GM13977 (cell line): Measurements from ENCODE around the gene SRRM3.

Experiments
- DNase-seq: peaks from one replicate; pipeline ENCODE4 v3.0.0; 2012; ENCODE audit warnings: low spot score
- in situ Hi-C: fragments of 300-500 bp; cut with MboI; formaldehyde crosslinking; loops from one replicate; pipeline ENCODE4 v1.12.0; 2022; ENCODE audit warnings: low sequenced_read_pairs, low pct_unique_long_range_greater_than_20kb, mixed read lengths, inconsistent platforms; ENCODE audit not compliant: unreplicated experiment
- TF ChIP-seq, protein P1 (sequence below): IDR thresholded peaks from 2 replicates; pipeline ENCODE4 v1.5.1; 2012; ENCODE audit warnings: mild to moderate bottlenecking, control low read depth; ENCODE audit not compliant: insufficient read depth; ENCODE audit errors: extremely low read depth, missing control alignments

The SRRM3 gene

DNA sequence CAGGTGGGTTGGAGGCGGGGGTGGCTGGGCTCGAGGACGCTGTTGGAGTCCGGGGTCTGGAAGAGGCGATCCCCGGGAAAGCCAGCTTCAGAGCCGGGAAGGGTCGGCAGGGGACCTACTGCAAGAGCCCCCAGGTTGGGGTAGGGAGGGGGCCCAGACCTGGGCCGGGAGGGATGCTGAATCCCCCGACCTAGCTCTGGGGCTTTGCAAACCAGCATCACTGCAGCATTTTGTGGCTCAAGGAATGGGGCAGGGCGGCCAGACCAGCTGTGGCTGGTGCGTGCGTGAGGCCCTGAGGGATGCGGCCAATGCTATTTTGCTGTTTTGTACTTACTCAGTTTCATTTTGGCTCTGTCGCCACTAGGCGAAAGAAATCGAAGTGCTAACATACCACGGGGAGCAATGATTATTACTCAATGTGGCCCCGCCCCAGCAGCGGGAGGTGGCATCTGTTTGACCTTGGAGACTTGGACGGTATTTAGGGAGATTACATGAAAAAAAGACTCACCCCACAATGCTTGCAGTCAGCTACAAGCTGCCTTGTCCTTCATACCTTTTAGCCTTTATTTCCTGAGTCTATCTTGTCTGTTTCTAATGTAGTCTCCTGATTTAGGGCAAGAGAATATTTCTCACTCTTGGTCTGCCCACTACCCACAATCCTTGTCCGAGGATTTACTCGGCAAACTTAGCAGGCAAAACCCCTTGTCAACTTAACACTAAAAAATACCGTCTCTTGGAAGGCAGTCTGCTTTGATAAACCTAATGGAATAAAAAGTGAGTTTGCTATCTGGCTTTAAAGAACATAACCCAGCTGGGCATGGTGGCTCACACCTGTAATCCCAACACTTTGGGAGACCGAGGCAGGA, 117.0 kb downstream of the SRRM3 start:
- peak; percentile 87 for DNase-seq
- in situ Hi-C loops = no loop called here
- TF ChIP-seq, protein P1, sequence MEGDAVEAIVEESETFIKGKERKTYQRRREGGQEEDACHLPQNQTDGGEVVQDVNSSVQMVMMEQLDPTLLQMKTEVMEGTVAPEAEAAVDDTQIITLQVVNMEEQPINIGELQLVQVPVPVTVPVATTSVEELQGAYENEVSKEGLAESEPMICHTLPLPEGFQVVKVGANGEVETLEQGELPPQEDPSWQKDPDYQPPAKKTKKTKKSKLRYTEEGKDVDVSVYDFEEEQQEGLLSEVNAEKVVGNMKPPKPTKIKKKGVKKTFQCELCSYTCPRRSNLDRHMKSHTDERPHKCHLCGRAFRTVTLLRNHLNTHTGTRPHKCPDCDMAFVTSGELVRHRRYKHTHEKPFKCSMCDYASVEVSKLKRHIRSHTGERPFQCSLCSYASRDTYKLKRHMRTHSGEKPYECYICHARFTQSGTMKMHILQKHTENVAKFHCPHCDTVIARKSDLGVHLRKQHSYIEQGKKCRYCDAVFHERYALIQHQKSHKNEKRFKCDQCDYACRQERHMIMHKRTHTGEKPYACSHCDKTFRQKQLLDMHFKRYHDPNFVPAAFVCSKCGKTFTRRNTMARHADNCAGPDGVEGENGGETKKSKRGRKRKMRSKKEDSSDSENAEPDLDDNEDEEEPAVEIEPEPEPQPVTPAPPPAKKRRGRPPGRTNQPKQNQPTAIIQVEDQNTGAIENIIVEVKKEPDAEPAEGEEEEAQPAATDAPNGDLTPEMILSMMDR = peak; percentile 19

DNA sequence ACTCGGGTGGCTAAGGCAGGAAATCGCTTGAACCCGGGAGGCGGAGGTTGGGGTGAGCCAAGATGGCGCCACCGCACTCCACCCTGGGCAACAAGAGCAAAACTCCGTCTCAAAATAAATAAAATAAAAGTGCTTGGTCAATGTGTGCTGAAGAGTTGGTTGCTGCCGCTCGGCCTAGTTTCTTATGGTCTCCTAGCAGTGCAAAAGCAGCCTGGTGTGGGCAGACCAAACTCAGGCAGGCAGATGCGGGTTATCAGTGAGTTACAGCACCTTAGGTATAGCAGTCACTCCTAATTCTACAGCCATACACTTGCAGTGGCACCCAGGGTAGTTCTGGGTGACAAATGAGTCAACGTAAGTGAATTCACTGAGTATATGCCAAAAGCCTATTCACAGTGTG, 123.4 kb downstream of the SRRM3 start:
- TF ChIP-seq, protein P1 = no peak
- in situ Hi-C loops = no loop called here
- no peak for DNase-seq

DNA sequence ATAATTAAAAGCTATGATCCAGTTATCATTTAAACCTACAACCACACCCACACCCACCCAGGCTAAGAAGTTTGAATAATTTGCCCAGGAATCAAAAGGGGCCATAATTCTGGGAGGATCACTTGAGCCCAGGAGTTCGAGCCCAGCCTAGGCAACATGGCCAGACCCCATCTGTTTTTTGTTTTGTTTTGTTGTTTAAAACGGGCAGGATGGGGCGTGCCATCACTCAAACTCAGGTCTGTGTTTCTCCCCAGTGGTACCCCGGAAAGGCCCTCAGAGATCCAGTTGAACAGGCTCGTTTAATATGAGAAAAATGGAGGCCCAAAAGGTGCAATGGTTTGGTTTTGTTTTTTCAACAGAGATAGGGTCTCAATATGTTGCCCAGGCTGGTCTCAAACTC, 124.1 kb downstream of the SRRM3 start:
- TF ChIP-seq, protein P1 = no peak
- in situ Hi-C loops = no loop called here
- DNase-seq = no peak

DNA sequence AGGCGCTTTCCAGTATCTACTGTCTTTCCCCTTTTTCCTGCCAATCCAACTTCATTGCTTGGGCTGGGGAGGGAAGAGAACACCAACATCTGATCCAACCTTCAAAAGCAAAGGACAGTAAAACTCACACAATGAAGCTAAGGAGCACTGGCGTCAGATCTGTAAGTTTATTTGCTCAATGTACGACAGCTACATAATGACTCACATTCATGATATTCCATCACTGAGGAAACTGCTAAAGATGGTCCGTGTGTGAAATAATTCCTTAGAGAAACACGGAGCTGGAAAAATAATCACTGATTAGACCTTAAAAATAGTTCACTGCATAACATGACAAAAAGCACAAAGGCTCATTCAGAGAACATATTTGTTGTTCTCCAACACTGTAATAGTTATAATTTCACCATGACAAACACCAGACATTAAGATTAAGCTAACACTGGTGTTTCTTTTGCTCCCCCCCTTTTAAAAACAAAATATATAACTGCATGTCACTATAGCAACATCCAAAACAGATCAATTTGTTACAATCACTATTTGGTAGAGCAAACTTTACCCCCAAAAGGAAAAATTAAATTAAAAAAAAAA, 125.0 kb downstream of the SRRM3 start:
- TF ChIP-seq, protein P1 = no peak
- DNase-seq = no peak
- in situ Hi-C loops = no loop called here

DNA sequence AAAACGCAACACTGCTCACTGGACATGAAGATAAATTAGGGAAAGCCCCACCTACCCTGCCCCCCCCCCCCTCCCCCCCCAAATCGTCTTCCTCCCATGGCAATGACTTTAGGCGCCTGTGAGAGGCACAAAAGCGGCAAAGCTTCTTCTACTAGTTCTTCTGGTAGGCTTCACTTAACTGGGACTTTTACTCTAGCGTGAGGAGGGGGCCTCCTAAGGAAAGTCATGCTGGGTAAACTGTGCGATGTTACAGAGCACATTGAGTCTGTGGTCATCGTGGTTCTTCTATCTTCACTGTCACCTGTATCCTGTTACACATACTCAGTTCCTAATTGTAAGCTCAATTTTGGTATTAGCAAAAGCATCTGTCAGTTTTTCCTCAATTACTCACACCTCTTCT, 125.9 kb downstream of the SRRM3 start:
- TF ChIP-seq, protein P1 = no peak
- in situ Hi-C loops = no loop called here
- no peak for DNase-seq

DNA sequence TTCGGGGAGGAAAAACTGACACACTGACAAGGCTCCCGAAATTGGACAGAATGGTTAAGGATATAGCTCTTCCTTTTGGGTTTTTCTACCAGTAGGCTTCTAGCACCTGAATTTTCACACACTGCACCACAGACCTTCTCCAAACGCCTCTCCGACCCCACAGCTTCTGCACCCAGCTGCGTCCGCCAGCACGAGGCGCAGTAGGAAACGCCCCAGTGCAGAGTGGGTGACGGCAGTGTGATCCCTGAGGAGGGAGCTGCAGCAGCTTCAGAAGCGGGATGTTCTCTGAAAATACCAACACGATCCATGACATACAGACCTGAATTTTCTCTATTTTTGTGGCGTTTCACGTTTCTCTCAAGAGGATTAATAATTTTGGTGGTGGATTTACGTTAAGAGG, 126.7 kb downstream of the SRRM3 start:
- in situ Hi-C loops = no loop called here
- no peak for DNase-seq
- TF ChIP-seq, protein P1 = no peak
